CD1c-positive myeloid dendritic cell (primary cell): ENCODE measurements around the gene KIF22.
A peak's percentile ranks its signal among the peaks of the same experiment; 100 is the strongest.
"Not testable (repeated sequence)": the region's sequence is repeated elsewhere in the genome, so short reads cannot be mapped to it uniquely, and the experiment has no call there.

ENCODE experiments used
- DNase-seq: peaks from one replicate; pipeline ENCODE4 v3.0.0-alpha.2; 2016; ENCODE audit errors: extremely low spot score

Gene KIF22

DNA sequence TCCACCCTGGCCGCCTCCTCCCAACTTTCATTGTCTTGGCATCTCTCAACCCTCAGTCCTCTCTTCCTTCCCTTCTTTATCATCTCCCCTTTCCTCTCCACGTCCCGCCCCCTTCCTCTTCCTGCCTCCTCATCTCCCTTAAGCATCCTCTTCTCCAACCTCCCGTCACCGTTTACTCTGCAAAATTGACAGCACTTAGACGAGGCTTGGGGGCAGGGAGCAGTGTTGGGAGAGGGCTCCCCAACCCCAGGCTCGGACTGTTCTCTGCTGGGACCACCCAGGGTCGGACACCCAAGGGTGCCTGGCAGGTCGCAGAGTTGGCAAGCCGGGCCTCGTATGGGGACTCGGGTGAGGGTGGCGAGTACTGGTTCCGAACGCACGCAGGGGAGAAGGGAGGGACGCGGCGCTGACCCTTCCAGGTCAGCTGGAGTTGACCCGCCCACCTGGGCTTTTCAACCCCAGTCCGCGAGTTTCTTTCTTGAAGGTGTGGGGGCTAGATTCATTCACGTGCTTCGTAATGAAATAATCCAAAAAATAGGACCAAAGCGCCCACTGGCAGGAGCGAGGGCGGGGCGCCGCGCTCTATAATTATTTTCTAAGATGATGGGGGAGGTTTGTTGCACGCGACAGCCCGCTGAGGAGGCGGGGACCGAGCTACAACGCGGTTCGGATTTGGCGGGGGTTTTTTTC, 24.6 kb downstream of the KIF22 start:
- no peak for DNase-seq

DNA sequence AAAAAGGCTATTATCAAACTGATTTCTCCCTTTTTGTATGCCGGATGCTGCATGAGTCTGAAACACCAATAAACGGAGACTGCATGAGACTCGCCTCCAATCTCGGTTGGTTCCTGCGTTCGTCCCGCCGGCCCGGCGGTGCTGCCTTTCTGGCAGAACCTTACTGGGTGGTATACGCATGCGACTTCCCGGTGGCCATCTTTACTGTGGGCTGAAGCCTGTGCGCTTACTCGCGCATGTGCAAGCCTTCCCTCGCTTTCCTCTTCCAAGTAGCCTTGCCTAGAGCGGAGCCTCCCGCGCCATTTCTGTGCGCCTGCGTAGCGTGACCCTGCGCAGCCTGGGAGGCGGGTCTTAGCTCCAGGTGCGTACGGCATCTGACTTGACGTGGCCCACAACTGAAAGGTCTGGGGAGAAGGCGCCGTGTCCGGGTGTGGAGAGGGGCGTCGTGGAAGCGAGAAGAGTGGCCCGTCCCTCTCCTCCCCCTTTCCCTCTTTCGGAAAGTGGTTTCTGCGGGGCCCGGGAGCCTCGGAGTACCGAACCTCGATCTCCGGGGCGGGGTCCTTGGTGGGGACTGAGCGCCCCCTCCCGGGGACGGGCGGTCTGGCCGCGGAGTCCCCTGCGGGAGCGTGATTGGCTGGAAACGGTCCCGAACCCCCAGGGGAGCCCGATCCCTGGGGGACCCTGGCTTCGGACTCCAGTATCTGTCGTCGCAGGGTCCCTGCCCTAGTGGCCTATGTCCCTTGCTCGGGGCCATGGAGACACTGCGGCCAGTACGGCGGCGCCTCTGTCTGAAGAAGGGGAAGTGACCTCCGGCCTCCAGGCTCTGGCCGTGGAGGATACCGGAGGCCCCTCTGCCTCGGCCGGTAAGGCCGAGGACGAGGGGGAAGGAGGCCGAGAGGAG, 25.5 kb downstream of the KIF22 start, which contains the start of gene PAGR1:
PAGR1 (plus strand) TSS at position 360 of the 901 bp plus-strand sequence; CDS start at position 734, 374 bp downstream.
- peak; percentile 99 for DNase-seq

DNA sequence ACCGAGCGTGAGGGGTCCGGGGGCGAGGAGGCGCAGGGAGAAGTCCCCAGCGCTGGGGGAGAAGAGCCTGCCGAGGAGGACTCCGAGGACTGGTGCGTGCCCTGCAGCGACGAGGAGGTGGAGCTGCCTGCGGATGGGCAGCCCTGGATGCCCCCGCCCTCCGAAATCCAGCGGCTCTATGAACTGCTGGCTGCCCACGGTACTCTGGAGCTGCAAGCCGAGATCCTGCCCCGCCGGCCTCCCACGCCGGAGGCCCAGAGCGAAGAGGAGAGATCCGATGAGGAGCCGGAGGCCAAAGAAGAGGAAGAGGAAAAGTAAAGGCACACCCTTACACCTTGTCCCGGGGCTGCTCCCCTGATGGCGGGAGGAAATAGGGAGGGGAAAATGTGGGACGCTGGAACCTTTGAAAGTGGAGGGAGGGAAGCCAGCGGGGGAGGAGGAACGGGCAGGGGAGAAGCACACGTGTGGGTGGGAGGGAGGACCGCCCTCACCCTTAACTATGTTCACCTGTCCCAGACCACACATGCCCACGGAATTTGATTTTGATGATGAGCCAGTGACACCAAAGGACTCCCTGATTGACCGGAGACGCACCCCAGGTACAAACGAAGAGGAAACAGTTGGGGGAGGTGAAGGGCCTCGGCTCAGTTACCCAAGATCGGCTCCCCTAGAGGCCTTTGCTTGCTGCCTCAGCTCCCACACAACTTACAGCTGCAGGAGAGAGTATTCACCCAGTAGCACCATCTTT, 26.3 kb downstream of the KIF22 start:
- DNase-seq = peak; percentile 83

DNA sequence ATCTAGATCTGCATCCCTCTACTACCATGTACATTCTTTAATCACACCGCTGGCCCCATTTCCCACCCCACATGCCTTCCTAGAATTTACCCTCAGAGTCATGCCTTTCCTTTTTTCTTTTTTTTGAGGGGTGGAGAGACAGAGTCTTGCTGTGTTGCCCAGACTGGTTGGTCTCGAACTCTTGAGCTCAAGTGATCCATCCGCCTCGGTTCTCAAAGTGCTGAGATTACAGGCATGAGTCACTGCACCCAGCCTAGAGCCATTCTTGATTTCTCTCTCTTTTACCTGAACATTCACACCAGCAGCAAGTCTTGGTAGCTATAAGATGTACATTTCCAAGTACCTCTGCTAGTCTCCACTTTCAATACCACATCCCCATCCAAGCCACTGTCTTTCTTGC, 27.5 kb downstream of the KIF22 start:
- DNase-seq = no peak

DNA sequence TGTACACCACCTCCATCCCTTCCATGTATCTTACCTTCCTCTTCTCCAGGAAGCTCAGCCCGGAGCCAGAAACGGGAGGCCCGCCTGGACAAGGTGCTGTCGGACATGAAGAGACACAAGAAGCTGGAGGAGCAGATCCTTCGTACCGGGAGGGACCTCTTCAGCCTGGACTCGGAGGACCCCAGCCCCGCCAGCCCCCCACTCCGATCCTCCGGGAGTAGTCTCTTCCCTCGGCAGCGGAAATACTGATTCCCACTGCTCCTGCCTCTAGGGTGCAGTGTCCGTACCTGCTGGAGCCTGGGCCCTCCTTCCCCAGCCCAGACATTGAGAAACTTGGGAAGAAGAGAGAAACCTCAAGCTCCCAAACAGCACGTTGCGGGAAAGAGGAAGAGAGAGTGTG, 29.0 kb downstream of the KIF22 start:
- DNase-seq = no peak

DNA sequence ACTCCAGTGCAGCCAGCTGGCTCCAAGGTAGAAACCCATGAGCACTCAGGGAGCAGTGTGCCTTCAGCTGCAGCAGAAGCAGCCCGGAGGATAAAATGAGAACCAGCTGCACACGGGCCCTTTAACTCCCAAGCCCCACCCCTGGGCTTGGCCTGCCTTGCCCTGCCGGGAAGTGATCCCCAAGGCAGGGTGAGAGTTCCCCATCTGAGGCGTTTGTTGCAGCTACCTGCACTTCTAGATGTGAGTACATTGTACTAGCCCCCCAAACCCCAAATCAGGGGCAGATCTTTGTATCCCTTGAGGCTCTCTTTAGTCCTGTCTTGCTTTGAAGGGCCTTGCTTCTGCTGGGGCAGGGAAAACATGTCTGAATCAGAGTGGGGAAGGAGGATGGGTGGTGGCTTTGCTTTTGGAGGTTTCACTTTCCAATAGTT, 29.7 kb downstream of the KIF22 start, which contains the start of gene MVP:
MVP (plus strand) TSS at position 192 of the 431 bp plus-strand sequence. CDS start 10,088 bp downstream, outside the sequence.
- DNase-seq = peak; percentile 77

DNA sequence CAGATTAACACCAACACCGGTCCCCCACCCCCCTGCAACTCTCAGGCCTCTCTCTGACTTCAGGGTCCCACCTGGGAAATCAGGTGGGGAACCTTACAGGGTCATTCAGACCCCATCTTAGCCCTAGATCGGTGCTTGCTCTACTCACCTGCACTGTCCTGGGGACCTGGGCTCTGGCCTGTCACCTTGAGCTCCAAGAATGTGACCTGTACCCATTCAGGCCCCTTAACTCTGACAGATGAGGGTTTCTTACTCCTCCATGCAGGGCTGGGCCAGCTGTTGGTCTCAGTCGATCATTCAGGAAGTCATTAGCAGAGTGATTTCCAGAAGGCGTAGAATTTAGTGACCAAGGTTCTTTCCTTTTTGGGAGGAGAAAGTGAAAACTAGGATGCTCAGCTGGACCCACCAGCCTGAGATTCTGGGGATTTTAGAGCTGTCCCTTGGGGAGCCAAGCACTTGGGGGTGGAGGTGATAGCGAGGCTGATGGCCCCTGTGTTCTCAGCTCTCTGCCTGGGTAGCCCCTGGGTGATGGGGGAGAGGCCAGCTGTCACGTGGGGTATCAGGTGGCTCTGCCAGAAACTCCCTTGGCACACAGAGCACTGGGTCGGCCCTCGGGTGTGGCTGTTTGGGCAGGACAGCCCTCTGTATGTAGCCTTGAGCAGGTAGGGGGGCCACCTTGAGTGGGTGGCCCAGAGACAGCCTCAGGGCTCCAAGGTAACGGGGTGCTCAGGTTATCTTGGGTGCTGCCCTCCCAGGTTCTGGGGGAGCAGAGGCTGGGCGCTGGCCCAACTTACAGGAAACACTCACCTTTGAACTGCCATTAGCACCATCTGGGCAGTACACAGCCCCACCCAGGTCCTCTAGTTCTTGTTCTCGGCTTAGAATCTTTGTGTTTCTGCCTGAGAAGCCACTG, 30.4 kb downstream of the KIF22 start:
- no peak for DNase-seq

DNA sequence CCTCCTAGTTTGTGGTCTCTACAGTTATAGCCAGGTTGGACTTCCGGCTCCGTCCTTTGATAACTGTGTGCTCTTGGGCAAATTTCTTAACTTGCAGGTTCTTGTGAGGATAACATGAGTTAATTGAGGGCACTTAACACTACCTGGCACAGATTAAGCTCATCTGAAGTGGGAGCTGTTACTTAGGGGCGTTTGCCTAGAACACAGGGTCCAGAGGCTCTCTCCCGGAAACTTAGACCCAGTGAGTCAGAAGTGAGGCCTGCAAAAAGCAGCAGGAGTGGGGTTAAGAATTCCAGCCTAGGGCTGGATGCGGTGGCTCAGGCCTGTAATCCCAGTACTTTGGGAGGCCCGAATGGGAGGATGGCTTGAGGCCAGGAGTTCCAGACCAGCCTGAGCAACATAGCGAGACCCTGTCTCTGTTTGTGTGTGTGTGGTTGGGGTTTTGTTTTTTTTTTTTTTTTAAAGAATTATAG, 31.1 kb downstream of the KIF22 start:
- no peak for DNase-seq

DNA sequence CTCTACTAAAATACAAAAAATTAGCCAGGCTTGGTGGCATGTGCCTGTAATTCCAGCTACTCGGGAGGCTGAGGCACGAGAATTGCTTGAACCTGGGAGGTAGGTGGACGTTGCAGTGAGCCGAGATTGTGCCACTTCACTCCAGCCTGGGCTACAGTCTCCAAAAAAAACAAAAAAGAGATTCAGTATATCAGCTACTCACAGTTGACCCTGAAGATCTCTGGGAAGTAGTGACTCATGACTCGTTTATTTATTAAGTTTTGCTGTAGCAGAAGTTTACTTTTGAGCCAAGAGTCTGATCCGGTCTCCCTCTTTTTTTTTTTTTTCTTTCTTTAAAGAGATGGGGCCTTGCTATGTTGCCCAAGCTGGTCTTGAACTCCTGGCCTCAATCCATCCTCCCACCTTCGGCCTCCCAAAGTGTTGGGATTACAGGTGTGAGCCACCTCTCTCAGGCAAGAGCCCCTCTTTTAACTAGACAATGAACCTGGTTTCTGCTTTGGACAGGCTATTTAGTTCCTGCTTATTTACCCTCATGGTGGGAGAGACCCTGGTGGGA, 34.1 kb downstream of the KIF22 start:
- no peak for DNase-seq

DNA sequence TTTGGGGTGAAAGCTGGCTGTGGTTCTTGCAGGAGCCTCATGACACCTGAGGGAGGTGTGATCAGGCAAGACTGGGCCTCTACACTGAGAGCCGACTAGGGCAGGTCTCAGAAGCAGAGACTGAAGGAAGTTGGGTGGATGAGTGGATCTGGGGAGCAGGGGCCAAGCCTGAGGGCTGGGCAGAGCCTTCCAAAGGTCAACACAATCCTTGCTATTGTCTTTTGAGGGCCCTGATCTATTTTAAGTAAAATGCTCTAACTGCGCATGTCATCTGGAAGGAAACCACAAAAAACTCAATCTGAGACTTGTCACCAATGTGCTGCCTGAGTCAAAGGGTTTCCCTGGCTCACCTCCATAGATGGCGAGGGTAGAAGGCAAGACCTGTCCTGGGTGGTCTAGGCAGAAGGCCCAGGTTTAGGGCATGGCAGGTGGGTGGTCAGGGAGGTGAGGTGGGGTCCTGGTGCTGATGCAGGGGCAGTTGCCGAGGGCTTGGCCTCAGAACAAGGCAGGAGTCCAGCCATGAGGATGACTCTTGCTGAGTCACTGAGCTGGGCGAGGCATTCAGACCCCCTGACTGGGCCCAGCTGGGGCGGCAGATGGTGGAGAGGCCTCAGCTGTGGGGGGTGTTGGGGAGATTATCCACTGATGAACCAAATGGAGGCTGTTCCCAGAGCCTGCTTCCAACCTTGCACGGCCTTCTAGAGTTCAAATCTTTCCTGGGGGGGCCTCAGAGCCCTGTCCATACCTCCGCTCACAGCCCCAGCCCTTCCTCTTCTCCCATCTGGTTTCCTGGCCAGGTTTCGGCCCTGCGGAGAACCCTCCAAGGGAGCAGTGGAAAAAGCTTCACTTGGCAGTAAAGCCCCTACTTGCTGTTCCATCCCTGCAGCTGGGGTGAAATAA, 34.8 kb downstream of the KIF22 start:
- no peak for DNase-seq

DNA sequence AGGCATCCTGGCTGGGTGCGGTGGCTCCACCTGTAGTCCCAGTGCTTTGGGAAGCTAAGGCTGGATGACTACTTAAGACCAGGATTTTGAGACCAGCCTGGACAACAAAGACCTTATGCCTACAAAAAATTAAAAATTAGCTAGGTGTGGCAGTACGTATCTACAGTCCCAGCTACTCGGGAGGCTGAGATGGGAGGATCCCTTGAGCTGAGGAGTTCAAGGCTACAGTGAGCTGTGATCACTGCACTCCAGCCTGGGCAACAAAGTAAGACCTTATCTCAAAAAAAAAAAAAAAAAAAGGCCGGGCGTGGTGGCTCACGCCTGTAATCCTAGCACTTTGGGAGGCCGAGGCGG, 35.8 kb downstream of the KIF22 start:
- DNase-seq = no peak

DNA sequence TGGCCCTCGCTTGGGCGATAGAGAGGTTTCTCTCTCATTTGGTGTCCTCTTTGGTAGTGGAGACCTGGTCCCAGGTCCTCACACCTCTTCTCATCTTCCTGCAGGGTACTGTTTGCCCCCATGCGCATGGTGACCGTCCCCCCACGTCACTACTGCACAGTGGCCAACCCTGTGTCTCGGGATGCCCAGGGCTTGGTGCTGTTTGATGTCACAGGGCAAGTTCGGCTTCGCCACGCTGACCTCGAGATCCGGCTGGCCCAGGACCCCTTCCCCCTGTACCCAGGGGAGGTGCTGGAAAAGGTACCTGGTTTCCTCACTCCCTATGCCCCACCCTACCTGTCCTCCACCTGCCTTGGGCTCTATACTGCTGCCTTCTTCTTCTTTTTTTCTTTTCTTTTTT, 40.2 kb downstream of the KIF22 start:
- no peak for DNase-seq

DNA sequence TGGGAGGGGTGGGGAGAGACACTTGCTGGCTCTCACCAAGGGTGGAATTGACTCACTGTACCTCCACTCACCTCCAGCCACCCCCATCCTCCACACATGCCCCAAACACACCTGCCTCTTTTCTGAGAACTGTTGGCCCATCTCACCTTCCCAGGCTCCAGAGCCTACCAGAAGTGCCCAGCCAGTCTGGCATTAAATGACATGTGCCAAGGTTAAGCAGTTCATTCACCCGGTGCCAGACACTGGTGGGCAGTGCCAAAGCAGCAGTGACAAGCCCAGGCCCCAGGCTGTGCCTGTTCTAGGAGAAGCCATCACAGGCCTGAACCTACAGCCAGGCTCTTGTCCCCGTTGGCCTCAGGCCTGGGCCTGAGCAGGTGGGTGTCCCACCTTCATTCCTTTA, 40.9 kb downstream of the KIF22 start:
- no peak for DNase-seq

DNA sequence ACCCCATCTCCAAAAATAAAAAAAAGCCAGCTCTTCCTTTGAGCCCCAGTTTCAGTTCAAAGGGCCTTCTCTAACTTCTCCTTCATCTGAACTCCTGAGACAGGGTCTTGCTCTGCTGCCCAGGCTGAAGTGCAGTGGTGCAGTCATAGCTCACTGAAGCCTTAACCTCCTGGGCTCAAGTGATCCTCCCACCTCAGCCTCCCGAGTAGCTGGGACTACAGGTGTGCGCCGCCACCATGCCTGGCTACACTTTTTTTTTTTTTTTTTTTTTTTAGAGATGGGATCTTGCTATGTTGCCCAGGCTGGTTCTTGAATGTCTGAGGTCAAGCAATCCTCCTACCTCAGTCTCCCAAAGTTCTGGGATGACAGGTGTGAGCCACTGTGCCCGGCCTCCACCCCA, 42.7 kb downstream of the KIF22 start:
- DNase-seq = not testable (repeated sequence)

DNA sequence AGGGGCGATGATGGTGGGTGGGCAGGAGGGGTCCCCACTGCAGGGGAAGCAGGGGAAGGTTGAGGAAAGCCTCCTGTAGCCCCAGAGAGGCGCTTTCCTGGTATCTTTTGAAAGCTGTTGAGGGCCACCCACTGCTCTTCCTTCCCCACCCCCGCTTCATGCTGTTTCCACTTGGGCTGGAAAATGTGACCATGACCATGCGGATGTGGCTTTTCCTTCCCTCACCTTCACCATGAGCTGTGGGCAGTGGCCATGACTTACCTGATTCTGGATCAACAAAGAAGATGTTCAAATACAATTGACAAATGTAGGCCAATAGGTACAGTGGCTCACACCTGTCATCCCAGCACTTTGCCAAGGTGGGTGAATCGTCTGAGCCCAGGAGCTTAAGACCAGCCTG, 43.5 kb downstream of the KIF22 start:
- DNase-seq = no peak

DNA sequence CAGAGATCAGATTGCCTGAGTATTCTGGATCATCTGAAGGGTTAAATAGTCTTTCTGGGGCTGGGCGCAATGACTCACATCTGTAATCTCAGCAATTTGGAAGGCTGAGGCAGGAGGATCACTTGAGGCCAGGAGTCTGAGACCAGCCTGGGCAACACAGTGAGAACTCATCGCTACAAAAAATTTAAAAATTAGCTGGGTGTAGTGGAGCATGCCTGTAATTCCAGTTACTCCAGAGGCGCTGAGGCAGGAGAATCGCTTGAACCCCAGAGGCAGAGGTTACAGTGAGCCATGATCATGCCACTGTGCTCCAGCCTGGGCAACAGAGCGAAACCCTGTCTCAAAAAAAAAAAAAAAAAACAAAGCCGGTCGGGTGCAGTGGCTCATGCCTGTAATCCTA, 45.4 kb downstream of the KIF22 start:
- DNase-seq = no peak

DNA sequence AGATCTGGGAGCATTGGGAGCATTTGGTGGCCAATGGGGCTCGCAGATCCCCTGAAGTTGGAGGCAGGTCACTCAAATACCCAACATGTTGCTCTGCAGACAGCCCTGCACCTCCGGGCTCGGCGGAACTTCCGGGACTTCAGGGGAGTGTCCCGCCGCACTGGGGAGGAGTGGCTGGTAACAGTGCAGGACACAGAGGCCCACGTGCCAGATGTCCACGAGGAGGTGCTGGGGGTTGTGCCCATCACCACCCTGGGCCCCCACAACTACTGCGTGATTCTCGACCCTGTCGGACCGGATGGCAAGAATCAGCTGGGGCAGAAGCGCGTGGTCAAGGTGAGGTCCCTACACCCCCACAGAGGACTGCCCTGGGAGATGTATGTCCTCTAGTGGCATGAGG, 46.1 kb downstream of the KIF22 start:
- no peak for DNase-seq

DNA sequence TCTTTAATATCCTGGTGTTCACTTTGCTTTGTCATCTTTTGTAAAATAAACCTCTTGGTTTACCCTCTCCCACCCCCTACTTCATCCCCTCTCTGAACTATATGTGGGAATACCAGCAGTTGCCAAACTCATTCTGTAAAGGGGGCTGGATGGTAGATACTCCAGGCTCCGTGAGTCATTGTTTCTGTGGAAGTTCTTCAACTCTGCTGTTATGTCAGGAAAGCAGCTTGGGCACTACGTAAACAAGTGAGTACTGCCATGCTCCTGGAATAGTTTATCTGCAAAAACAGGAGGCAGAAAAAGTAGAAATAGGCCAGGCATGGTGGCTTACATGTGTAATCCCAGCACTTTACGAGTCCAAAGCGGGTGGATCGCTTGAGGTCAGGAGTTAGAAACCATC, 47.3 kb downstream of the KIF22 start:
- no peak for DNase-seq

DNA sequence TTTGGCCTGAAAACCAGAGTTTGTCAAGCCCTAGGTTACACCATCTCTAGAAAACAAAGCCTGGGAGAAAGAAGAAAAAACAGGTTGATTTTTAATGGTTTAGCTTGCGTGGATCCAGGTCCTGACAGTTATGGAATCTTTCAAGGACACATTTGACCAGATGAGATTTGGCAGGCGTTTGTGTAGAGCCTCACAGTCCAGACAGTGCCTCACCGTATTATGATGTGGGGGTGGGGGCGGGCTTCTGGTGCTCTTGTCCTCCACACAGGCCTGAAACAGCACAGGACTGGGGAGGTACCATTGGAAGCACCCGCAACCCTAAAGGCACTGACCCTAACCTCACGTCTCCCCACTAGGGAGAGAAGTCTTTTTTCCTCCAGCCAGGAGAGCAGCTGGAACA, 49.3 kb downstream of the KIF22 start:
- DNase-seq = no peak

DNA sequence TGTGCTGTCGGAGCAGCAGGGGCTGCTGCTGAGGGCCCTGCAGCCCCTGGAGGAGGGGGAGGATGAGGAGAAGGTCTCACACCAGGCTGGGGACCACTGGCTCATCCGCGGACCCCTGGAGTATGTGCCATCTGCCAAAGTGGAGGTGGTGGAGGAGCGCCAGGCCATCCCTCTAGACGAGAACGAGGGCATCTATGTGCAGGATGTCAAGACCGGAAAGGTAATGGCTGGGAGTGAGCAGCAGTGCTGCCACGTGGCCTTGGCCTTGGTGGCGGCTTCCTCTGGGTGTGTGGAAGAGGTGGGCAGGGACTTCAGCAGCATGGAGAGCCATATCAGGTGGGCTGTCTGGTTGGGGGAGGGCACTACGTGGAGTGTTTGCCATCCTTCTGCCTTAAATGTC, 49.7 kb downstream of the KIF22 start:
- no peak for DNase-seq
